GM15510 (cell line): Measurements from ENCODE around the gene FNTB.

Source experiments
- POLR2A ChIP-seq: IDR thresholded peaks from 3 replicates; pipeline ENCODE4 v1.6.1; 2011; ENCODE audit warnings: borderline replicate concordance; ENCODE audit not compliant: insufficient read length; ENCODE audit errors: extremely low read depth

The FNTB gene

DNA sequence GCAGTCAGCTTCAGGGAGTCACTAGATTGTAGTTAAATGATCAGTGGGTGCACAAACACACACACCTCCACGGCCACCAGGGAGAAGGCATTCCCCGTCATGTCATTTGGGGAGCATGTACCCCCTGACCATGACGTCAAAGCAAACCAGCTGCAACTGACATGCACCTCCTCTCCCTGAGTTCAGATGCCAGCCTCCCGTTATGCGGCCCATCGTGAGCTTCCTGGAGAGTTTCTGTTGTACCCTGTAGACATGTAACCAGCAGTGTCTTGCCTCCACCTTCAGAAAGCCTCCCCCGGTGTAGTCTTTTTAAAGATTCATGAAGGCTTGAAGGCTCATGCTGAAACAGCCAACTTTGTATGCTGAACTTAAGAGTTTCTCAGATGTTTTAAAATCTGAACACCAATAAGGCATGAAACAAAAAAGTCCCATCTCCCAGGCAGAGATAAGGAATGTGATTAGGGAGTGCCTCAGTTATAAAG, 54.8 kb downstream of the FNTB start:
- no peak for TF ChIP-seq POLR2A

DNA sequence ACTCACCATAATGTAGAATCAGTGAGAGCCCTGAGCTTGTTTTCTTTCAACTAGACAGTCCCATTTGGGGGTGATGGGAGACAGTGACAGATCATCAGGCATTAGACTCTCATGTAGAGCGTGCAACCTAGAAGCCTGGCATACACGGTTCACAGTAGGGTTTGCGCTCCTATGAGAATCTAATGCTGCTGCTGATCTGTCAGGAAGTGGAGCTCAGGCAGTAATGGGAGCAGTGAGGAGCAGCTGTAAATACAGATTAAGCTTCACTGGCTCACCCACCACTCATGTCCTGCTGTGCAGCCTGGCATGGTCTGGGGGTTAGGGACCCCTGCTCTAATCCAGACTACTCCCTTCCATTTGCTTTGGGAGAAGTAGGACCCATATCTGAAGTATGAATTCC, 55.6 kb downstream of the FNTB start:
- TF ChIP-seq POLR2A: no peak

DNA sequence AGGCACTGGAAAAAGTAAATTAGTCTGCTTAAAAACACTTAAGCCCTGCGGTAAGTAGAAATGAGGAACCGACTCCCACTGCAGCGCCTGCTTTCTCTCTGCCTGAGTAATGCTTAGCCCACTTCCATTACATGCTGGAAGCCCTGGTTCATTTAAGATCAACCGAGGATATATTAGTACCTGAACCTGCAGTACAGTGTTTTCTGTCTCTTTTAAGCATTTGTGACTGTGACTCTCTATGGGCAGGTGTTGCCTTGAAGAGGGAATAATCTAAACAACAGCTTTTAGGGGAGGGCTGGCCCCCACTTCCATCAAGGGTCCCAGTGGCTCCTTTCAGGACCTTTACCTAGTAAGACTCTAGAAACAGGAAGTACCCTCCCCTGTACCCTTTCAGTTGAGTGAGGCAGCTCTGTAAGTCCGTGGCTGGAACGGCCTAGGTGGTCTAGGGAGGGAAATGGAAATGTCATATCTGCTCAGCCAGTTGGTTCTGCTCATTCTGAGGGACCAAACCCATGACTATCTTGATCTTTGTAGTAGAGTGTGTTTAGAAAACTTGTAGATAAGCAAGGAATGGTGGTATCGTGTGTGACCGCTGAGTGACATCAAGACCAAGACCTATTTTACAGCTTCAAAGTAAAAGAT, 56.2 kb downstream of the FNTB start:
- TF ChIP-seq POLR2A: no peak

DNA sequence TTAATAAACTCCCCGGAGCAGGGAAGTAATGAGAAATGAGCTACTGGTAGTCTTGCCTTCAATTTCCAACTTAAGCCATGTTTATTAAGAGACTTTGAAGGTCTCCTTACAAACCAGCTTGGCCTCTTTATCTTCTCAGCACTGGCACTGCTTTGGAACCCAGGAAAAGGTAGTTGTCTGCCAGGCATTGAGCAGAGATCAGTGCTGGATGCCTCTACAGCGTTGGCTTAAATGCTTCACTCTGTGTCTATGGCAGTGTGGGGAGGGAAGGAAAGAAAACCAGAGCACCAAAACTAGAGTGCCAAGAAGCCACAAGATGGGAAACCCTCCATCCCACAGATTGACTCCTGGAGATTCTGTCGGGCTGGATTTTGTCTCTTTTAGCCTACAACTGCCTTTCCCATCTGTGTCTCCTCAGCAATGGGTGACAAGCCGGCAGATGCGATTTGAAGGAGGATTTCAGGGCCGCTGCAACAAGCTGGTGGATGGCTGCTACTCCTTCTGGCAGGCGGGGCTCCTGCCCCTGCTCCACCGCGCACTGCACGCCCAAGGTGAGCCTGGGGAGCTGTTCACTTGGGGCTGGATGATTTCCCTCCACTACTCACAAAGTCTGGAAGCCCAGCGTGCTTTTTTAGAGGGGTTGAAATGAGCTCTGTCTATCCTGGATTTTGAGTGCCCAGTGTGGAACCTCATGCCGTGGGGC, 57.3 kb downstream of the FNTB start:
- no peak for TF ChIP-seq POLR2A

DNA sequence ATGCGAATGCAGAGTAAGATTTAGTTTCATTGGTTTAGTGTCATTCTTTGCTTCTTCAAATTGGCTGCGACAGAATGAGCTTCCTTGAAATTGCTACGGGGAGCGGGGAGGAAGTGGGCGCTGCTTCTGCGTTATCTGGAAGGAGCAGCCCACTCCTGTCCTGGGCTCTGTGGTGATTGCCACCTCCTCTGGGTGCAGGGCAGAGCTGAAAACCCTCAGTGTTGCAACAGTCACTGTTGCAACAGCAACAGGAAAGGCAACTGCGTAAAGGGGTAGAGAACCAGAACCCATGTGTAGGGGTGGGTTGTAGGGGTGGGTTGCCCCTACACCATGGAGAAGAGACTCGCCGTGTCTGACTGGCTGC, 57.9 kb downstream of the FNTB start:
- no peak for TF ChIP-seq POLR2A

DNA sequence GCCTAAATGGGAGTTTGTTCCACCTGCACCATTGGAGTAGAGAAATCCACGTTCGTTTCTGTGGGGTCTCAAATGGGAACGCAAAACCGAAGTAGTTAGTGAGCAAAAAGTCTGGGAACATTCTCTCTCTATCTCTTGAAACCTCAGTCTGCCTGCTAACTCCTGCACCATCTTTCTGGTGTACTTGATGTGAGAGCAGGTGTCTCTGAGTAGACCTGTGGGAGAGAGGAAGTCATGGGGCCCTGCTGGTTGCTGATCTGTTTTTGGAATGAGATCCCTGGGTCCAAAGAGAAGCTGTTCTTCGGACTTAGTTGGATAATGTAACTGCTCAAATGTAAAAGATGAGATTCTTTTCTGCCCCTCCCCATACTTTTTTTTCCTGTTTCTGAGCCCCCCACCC, 58.3 kb downstream of the FNTB start:
- no peak for TF ChIP-seq POLR2A

DNA sequence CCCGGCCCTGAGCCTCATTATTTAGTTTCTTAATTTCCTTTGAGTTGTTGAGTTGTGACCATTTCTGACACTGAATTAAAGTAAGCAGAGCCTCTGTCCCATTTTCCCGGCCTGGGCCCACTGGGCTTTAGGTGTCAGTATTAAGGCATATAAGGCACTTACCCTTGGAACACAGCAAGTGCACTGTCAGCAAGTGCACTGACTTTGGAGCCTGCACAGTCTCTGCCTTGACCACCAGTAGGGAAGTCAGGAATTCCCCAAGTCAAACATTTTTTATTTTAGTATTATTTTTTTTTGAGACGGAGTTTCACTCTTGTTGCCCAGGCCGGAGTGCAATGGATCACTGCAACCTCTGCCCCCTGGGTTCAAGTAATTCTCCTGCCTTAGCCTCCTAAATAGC, 59.0 kb downstream of the FNTB start:
- no peak for TF ChIP-seq POLR2A

DNA sequence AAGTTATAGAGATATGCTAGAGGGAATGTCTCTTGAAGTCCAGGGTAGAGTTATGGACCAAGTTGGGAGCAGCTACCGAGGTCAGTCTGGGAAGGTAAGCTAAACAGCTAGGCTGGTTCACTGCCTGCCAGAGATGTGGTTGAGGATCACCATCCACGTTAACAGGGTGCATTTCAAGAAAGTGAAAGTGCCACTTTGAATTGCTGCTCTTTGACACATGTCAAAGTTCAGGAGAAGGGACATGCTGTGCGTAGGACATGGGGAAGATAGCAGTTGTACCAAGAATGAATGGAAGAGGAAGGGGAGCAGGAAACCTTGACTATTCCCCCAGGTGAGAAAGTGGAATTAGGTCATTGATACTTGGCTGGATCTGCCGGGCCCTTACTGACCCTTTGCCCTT, 66.1 kb downstream of the FNTB start:
- no peak for TF ChIP-seq POLR2A

DNA sequence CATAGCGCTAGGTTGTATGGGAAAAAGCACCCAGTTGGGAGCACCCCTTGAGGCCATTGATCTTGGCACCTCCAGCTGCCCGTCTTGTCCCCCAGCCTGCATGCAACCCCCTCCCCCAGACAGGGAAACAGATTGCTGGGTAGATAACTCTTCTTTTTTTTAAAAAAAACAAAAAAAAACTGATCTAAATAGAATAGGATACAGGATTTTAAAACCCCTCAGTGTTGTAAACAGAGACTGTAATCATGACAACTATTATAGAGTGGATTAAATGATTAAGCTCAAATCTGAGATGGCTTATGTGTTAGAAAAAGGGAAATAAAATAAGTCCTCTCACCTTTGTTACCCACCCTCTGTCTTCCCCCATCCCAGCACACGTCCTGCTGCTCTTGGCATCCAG, 66.8 kb downstream of the FNTB start:
- no peak for TF ChIP-seq POLR2A

DNA sequence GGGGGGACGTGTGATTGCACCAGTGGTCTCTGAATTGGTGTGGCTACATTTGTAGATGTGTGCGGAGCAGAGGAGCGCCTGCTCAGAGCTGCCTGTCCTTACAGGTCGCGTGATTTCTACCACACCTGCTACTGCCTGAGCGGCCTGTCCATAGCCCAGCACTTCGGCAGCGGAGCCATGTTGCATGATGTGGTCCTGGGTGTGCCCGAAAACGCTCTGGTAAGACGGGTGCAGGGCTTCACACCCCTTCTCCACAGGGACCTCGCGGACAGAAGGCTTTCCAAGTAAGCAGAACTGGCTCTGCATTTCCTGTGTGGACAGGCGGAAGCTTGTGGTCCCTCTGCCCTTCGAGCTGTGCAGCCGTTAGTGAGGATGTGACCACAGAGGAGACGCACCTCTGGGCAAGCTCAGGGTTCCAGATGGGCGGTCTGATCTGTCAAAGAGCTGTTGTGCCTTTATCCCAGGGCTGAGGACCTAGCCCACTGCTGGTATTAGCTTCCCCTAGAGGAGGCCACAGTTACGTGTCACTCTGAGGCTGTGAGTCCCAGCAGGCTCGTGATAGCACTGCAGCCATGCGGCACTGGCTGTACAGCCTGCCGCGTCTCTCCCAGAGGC, 67.9 kb downstream of the FNTB start:
- TF ChIP-seq POLR2A: no peak

DNA sequence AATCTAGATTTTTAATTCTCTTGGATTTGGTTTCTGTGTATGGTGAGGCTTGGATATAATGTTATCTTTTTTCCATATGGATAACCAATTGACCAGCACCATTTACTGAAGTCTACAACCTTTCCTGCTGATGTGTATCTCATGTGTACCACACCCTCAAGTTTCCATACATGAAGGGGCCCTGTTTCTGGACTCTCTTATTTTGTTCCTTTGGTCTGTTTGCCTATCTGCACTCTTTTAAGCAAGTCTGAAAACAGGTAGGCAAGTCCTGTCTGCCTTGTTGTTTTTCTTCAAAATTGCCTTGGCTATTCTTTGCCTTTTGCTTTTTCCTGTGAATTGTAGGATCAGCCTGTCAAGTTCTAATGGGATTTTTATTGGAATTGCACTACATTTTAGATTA, 71.0 kb downstream of the FNTB start:
- TF ChIP-seq POLR2A: no peak

DNA sequence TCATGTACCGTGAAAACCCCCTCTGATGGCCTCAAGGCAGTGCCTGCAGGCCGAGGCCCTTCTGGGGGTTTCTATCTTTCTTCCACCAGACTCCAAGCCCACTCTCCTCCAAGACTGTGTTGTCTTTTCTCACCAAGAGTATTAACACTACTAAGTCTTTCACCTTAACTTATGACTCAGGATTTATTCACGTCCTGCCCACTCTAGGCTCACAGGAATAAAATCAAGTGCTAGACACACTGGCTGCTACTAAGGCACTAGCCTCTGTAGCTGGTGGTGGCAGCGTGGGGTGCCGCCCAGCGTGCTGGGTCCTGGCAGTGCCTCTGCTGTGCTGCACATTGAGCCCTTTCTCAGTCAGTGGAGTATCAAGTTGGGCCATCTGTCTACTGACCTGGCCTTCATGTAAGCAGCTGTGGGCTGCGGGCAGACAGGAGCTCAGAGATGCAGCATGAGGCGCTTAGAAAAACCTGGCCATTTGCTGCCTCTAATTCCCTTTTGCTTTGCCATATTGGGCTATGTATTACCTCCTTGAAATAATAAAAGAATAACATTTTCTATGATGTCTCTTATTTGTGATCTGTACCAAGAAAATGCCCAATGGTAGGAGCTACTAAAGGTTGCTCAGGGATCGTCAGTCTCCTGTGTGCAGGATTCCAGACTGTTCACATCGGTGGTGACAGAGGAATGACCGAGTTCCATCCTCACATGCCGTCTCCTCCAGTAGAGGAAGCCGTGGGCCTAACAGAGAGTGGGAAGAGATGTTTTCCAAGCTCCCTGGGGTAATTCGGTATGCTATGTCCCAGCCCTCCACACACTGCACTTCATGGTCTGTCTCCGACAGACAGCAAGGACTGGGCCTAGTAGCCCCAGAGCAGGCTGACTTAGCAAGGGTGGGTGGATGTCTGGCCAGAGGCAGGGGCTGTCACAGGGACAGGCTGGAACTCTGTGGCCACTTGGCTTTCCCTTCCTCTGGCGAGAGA, 75.7 kb downstream of the FNTB start:
- no peak for TF ChIP-seq POLR2A

DNA sequence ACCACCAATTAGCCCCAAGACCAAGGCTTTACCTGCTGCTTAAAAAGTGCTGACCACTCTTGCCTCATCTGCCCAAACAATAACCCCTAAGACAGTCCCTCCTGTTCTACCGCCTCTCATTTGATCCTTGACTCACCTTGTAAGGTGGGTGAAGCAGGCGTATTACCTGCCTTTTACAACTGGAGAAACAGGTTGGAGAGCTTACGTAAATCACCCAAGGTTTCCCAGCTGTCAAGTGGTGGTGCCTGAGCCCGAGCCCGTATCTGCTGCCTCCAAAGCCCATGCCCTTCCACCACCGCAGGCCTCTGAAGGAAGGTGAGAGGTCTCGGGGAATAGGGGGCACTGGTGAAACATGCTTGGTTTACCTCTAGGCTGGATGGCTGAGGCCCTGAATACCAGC, 79.0 kb downstream of the FNTB start:
- no peak for TF ChIP-seq POLR2A

DNA sequence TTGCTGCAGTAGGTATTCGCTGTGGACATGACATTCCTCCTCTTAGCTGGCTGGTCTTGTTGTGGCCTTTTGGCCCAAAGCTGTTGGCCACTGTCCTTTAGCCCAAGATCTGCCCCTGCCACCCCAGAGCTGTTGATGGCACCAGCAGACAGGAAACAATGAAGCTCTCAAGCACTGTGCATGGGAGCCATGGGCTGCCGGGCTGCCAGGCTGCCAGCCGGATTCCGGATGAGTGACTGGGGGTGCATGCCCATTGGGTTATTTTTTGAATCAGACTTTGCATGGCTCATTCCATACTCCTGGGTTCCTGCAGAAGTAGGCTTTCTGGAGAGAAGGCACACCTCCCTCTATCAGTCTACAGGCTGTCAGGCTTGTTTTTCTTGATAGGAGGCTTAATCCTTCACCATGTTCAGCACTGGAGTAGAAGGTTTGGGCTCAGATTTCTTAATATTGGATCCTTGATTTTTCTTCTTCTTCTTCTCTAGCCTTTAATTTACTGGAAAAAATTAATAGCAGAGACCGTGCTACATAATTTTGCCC, 83.2 kb downstream of the FNTB start:
- no peak for TF ChIP-seq POLR2A

DNA sequence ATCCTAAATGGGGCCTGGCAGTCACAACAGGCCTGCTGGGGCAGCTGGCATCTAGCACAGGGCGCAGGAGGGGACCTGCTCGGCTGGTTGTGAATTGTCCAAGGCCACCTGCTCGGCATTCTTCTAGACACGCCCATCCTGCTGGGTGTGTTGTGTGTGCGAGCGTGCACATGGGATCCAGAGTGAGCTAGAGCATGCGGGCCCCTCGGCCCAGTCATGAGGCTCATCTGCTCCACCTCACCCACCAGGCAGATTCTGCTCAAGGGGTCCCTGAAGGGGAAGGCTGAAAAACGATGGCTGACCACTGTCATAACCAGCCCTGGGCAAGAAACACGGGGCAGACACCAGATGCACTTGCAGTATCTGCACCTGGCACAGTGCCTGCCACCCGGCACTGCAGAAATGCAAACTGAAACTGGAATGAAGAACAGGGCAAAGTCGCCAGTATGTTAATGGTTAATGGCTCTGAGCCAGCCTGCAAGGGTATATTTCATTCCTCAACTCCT, 83.8 kb downstream of the FNTB start:
- no peak for TF ChIP-seq POLR2A

DNA sequence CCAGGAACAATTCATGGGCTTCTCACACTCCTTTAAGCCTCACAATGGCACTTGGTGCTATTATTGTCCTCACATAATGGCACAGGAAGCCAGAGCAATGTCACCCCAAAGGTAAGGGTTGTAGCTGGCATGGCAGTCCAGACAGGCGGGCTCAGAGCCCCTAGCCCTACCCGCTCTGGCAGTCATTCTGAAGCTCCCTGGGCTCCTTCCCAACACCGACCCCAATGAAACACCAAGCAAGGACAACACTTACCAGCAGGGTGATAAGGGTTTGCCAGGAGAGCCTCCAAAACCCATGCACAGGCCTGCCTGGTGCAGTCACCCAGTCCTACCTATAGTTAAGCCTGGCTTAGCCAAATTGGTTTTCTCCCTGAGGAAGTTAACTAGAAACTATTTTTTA, 84.8 kb downstream of the FNTB start:
- TF ChIP-seq POLR2A: no peak

DNA sequence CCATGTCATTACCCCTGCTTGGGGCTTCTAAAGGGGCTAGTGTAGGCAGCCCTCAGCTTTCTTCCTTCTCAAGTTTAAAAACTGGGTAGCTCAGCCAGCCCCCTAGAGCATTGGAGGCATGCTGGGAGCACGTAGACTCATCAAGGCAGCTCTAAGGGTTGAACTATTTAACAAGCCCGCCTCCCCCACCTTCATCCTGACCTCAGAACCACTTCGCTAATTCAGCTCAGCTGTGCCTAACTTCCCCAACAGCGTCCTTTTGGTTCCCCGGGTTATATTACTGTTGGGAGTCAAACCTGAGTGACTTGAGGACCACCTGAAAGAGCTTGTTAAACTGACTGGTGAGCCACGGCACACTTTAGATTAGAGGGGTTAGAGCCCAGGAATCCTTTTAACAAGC, 85.6 kb downstream of the FNTB start:
- TF ChIP-seq POLR2A: no peak
